ENCODE measurements around the gene ATP10A.

Gene ATP10A

DNA sequence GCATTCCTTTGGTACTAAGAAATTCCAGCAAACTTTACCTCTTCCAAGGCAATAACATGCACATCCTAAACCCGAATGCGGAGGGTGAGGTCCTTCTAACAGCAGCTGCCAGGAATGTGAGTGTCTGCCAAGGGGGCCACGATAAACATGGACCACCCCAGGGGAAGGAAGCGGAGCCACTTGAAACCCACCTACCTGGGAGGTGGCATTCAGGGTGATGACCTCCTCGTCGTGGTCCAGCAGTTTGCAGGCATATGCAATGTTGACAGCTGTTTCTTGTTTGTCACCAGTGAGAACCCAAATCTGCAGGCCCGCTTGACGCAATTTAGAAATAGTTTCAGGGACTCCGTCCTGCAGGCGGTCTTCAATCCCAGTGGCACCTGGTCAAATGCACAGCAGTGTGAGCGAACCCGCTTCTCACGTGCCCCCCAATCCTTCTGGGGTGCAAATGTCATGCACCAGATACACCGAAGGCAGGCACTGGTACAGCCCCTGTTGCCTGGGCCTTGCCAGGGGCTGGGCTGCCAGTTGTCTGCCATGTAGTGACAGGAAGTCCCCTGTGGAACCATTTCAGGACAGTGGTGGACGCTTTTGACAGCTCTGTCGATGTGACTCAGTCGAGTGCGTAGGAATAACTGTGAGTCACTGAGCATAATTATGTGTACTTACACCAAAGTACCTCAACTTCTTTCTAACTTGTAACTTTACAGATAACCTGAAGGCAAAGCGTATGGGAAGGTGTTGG is 161.2 kb downstream of the ATP10A start:
- no peaks in the 10 kb centered on the region for H3K9me2 ChIP-seq (ENCODE audit: low read depth, low read length)
- H2AFZ ChIP-seq (ENCODE audit: low read length): no peak overlapping the region
- no peaks in the 10 kb centered on the region for H4K20me1 ChIP-seq (ENCODE audit: insufficient read depth, low read length)
- H3F3A ChIP-seq (ENCODE audit: insufficient read depth, low read length): no peaks in the 10 kb centered on the region
- no peaks in the 10 kb centered on the region for H3K79me2 ChIP-seq (ENCODE audit: insufficient read depth, low read length)
- H3K27me3 ChIP-seq (ENCODE audit: insufficient read depth, low read length): no peaks in the 10 kb centered on the region
- H3K4me2 ChIP-seq (ENCODE audit: low read length): no peak overlapping the region
- no peak overlapping the region for H3K4me3 ChIP-seq (ENCODE audit: low read depth, low read length, poor library complexity, severe bottlenecking)
- H3K4me1 ChIP-seq (ENCODE audit: insufficient read depth, low read length, severe bottlenecking): no peaks in the 10 kb centered on the region
- TF ChIP-seq EZH2 (IDR thresholded peaks at IDR 0.05; ENCODE audit: borderline replicate concordance, low read length): no peak
- TF ChIP-seq, protein P1, sequence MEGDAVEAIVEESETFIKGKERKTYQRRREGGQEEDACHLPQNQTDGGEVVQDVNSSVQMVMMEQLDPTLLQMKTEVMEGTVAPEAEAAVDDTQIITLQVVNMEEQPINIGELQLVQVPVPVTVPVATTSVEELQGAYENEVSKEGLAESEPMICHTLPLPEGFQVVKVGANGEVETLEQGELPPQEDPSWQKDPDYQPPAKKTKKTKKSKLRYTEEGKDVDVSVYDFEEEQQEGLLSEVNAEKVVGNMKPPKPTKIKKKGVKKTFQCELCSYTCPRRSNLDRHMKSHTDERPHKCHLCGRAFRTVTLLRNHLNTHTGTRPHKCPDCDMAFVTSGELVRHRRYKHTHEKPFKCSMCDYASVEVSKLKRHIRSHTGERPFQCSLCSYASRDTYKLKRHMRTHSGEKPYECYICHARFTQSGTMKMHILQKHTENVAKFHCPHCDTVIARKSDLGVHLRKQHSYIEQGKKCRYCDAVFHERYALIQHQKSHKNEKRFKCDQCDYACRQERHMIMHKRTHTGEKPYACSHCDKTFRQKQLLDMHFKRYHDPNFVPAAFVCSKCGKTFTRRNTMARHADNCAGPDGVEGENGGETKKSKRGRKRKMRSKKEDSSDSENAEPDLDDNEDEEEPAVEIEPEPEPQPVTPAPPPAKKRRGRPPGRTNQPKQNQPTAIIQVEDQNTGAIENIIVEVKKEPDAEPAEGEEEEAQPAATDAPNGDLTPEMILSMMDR (IDR thresholded peaks at IDR 0.05; ENCODE audit: low read length): no peak
- H3K36me3 ChIP-seq (ENCODE audit: insufficient read depth, low read length): no peaks in the 10 kb centered on the region
- no peak overlapping the region for H3K9ac ChIP-seq (ENCODE audit: low read length)
- no peak overlapping the region for H3K27ac ChIP-seq (ENCODE audit: low read depth, low read length, poor library complexity, severe bottlenecking)
- H3K9me3 ChIP-seq (ENCODE audit: low read length): no peaks in the 10 kb centered on the region

DNA sequence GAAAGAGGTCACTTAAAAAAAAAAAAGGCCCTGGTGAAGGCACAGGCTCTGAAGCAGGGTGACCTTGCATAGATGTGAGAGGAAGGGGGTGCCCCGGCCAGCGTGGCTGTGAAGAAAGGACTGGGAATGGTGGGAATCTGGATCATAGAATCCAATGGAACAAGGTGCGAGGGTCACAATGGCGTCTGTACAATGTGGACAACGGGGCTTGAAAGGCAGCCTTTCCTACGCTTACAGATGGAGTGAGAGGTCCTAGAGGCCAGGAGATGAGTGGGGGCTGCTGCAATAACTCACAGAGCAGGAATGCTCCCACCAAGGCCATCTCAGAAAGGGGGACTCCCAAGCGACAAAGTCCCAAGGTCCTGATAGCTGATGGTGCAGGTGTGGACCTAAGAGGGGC is 162.2 kb downstream of the ATP10A start:
- Histone ChIP-seq H3K4me3 (ENCODE audit: low read depth, low read length, poor library complexity, severe bottlenecking) (no peak overlapping the region), H4K20me1 (ENCODE audit: insufficient read depth, low read length) (no peaks in the 10 kb centered on the region), H3F3A (ENCODE audit: insufficient read depth, low read length) (no peaks in the 10 kb centered on the region), H2AFZ (ENCODE audit: low read length) (no peak overlapping the region), H3K4me2 (ENCODE audit: low read length) (no peak overlapping the region), H3K27ac (ENCODE audit: low read depth, low read length, poor library complexity, severe bottlenecking) (no peak overlapping the region), H3K9ac (ENCODE audit: low read length) (no peak overlapping the region), H3K79me2 (ENCODE audit: insufficient read depth, low read length) (no peaks in the 10 kb centered on the region), H3K9me3 (ENCODE audit: low read length) (no peaks in the 10 kb centered on the region), H3K9me2 (ENCODE audit: low read depth, low read length) (no peaks in the 10 kb centered on the region), H3K27me3 (ENCODE audit: insufficient read depth, low read length) (no peaks in the 10 kb centered on the region), H3K36me3 (ENCODE audit: insufficient read depth, low read length) (no peaks in the 10 kb centered on the region), H3K4me1 (ENCODE audit: insufficient read depth, low read length, severe bottlenecking) (no peaks in the 10 kb centered on the region)
- TF ChIP-seq EZH2 (IDR thresholded peaks at IDR 0.05; ENCODE audit: borderline replicate concordance, low read length): no peak
- TF ChIP-seq, protein P1 (IDR thresholded peaks at IDR 0.05; ENCODE audit: low read length): no peak

DNA sequence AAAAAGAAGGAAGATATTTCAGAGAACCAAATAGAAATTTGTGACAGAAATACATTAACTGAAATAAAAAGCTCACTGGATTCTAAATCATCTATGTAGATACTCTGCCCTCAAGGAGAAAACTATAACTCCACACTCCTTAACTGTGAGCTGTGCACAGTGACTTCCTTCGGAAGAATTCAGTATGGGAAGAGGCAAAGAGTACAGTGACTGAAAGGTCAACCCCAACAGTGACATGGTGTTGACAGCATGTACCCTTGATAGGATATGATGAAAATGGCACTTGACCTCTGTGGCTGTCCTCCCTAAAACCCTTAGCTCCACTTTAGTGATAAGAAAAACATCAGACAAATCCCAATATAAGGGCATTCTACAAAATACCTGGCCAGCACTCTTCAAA is 165.5 kb downstream of the ATP10A start:
- Histone ChIP-seq H3K9ac (ENCODE audit: low read length) (no peak overlapping the region), H3K79me2 (ENCODE audit: insufficient read depth, low read length) (no peaks in the 10 kb centered on the region), H3K27me3 (ENCODE audit: insufficient read depth, low read length) (no peaks in the 10 kb centered on the region), H4K20me1 (ENCODE audit: insufficient read depth, low read length) (no peaks in the 10 kb centered on the region), H2AFZ (ENCODE audit: low read length) (no peak overlapping the region), H3K36me3 (ENCODE audit: insufficient read depth, low read length) (no peaks in the 10 kb centered on the region), H3F3A (ENCODE audit: insufficient read depth, low read length) (no peaks in the 10 kb centered on the region), H3K4me2 (ENCODE audit: low read length) (no peak overlapping the region), H3K27ac (ENCODE audit: low read depth, low read length, poor library complexity, severe bottlenecking) (no peak overlapping the region), H3K9me2 (ENCODE audit: low read depth, low read length) (no peaks in the 10 kb centered on the region), H3K4me1 (ENCODE audit: insufficient read depth, low read length, severe bottlenecking) (no peaks in the 10 kb centered on the region), H3K4me3 (ENCODE audit: low read depth, low read length, poor library complexity, severe bottlenecking) (no peak overlapping the region), H3K9me3 (ENCODE audit: low read length) (no peaks in the 10 kb centered on the region)
- TF ChIP-seq EZH2 (IDR thresholded peaks at IDR 0.05; ENCODE audit: borderline replicate concordance, low read length): no peak
- TF ChIP-seq, protein P1 (IDR thresholded peaks at IDR 0.05; ENCODE audit: low read length): no peak
